Mucosa of gallbladder (tissue), 1 donor: Measurements from ENCODE around the gene SHROOM2. TPM values are rescaled to one million over a fixed set of nuclear protein-coding genes. Genes with fewer than 3 reads are reported as not detected.
"Not testable (repeated sequence)": the region's sequence is repeated elsewhere in the genome, so short reads cannot be mapped to it uniquely, and the experiment has no call there.

Source experiments
- DNase-seq: peaks from one replicate; pipeline ENCODE4 v3.0.0-alpha.2; 2020; ENCODE audit warnings: low spot score
- total RNA-seq: library from RNA; stranded (reverse); gene quantifications from one replicate; pipeline ENCODE4 v1.2.1, GENCODE V29; 2021
- donor health status: DM: no; HTN: no; CAD: no.

SHROOM2 gene
- total RNA-seq, 1 donor from 2014 or later: 13.1 TPM

- DNase-seq: no peak
These were observed 4.3 kb upstream of the SHROOM2 start for GRCh38 chrX:9781941-9782340.

DNA sequence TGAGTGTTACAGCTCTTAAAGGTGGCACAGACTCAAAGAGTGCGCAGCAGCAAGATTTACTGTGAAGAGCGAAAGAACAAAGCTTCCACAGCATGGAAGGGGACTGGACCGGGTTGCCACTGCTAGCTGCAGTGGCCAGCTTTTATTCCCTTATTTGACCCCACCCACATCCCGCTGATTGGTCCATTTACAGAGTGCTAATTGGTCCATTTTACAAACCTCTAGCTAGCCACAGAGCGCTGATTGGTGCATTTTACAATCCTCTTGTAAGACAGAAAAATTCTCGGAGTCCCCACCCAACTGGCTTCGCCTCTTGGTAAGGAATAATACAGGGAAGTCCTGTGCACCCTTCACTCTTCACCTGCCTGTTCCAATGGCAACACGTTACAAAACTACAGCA is 1.9 kb upstream of the SHROOM2 start:
- DNase-seq: no peak

DNA sequence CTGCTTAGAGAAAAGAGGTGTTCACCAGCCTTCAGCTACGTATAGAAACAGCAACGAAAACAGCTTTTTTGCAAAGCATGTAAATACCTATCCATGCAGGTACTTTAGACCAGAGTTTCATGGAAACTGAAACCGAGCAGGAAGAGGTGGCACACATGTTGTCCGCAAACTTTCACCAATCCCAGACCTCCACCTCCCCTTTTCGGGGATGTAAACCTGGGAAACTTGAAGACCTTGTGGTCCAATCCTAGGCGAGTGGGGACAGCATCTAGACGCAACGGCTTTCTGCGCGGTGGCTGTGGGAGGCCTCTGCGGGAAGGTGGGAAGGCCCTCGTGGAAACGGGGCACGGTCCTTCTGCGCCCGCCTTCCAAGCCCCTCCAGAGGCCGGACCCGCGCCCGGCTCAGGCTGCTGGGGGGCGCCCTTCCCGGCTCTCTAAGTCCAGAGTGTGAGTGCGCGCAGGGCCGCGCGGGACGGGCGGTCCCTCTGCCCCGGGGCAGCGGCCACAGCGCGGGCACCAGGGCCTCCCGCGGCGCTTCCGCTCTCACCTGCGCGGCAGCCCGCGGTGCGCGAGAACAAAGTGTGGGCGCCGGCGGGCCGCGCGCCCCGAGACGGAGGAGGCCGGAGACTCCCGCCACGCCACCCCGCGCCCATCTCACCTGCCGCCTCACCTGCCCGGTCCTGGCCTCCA is 830 bp upstream of the SHROOM2 start:
- no peak for DNase-seq

DNA sequence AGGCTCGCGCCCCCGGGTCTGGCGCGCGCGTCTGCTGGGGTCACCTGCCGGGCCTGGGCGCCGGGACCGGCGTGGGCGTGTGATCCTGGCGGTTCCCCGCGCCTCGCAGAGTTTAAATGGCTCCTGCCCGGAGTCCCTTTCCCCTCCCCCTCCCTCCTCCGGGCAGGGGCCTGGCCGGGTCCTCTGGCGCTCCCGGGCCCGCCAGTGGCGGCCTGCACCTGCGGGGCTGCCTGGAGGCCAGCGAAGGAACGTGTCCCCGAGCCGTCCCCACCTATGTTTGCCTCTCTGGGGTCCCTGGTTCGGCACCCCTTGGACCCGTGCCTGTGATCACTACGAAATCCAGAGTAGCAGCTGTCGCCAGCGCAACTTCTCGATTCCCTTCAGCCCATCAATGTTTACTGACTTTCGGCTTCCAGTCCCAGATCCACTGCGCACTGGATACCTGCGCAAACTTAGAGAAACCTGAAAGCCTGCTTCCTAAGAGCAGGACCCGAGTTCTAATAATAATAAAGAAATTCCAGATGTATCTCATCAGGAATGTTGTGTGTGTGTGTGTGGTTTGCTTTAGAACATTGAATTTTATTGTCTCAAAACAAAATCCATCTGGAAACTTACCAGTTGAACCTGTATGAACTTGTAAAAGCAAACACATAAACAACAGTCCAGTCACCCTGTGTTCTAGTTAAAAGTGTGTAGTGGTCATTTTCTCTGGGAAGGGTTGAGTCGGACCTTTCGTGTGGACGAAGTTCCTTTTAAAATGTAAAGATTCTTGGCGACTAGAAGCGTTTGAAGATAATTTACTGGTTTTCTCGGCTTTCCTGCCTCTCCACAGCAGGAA is 788 bp downstream of the SHROOM2 start:
- no peak for DNase-seq

DNA sequence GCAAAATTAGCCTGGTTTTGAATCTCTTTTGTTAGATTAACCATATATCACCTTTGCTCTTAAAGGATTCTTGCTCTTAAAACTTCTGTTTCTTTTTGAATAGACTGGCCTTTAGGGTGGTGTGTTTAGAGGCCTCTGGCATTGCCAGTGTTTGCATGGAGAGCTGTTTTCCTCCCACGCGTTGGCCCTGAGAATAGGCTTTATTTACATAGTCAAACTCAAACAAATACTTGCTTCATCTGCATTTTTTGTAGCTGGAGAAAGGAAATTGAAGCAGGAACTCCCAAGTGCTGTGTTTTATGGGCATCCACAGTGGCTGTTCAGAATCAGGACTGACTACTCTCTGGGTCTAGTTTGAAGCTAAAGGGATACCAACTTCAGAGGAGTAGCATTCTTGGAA is 2.7 kb downstream of the SHROOM2 start:
- DNase-seq: no peak

DNA sequence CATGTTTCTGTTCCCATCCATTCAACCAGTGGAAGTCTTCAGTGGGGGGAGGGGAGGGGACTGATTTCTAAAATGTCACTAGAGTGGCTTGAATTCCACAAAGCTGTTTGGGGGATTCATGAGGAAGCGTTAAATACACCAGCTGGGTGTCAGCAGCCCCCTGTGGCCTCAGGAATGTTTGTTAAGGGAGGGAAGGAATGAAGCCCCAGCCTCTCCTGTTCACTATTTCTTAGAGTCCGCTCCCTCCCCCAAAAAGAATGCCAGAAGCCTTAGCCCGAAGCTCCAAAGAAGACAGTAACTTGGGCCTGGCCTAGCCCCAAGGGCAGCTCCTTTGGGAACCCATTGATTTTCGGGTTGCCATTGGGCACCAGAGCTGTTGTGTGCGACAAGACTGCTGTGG is 3.3 kb downstream of the SHROOM2 start:
- no peak for DNase-seq

GRCh38 chrX:9790866-9791265 is 4.6 kb downstream of the SHROOM2 start:
- no peak for DNase-seq

DNA sequence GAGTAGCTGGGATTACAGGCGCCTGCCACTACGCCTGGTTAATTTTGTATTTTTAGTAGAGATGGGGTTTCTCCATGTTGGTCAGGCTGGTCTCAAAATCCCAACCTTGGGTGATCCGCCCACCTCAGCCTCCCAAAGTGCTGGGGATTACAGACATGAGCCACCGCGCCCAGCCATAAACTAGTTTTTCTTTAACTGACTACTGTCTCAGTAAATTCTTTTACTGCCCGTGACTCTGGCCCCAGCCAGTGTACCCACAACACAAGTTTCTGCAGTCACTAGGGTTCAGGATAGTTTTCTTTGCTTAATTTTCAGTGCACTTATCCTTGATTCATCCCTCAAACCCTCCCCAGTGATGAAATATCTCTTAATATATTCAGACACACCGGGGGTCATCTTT is 8.3 kb downstream of the SHROOM2 start:
- no peak for DNase-seq

DNA sequence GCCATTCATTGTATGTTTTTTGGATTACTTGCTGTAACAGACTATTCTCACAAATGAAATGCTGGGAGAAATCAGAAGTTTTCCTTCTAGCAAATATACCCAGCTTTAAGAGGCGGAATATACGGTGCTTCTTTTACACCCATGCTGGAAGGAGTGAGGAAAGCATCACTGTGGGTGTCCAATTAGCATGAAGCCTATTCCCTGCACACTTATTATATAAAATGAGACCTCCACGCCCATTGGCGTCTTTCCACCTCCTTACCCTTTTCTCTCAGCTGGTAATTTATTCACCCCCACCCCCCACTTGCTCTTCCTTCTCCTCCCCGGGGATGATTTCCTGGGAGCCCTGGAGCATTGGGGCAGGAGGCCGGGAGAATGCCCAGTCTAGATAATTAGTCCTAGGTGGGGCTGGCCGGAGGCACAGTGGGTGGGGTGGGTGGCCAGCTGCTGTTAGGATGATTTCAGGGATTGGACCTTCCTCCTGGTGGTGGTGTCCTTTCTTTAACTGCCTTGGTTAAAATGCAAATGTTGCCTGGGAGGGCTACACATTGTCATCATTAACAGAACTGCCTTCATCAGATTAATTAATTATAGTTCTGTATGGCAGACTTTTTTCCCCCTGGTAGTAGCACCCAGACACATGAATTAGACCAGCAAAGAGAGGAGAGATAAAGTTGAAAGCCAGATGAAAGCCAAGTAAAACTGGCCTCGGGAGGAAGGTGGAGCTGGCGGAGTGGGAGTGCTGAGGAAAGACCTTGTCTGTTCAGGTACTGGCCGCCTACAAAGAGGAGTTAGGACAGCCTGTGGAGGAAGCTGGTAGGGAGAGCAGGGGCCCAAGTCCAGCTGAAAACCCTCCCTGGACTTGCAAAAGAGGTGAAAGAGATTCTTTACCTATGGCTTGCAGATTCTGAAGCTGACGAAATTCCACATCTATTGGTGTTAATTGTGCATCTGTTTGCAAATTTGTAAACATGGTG is 11.4 kb downstream of the SHROOM2 start:
- DNase-seq: no peak

DNA sequence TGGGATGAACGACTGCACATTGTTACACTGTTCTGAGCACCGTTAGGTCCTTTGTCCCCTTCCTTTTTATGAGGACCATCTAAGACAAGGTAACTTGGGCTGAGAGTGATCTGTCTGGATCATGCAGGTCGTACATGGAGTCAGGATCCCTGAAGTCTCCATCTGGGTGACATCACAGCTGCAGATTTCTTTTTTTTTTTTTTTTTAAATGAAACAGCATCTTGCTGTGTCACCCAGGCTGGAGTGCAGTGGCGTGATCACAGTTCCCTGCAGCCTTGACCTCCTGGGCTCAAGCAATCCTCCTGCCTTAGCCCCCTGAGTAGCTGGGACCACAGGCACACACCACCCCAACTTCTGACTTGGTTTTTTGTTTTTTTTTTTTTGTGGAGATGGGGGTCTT is 16.5 kb downstream of the SHROOM2 start:
- no peak for DNase-seq

DNA sequence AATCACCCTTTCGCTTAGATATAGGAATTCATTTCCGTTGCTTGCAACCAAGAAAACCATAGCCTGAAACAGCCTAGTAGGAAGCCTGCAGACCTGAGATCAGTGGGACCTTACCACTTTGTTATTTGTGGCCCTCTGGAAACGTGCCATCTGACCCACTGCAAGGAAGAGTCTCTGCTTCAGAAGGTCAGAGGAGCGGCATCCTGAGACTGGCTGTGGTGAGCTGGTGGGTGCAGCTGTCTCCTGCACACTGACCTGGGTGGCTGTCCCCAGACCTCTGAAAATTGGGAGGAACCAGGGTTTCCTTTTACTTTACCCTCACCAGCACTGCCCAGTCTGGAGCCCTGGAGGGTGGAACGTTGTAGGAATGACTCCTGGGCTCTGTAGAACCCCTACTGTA is 18.2 kb downstream of the SHROOM2 start:
- DNase-seq: no peak

GRCh38 chrX:9805956-9806355 is 19.7 kb downstream of the SHROOM2 start:
- DNase-seq: no peak

DNA sequence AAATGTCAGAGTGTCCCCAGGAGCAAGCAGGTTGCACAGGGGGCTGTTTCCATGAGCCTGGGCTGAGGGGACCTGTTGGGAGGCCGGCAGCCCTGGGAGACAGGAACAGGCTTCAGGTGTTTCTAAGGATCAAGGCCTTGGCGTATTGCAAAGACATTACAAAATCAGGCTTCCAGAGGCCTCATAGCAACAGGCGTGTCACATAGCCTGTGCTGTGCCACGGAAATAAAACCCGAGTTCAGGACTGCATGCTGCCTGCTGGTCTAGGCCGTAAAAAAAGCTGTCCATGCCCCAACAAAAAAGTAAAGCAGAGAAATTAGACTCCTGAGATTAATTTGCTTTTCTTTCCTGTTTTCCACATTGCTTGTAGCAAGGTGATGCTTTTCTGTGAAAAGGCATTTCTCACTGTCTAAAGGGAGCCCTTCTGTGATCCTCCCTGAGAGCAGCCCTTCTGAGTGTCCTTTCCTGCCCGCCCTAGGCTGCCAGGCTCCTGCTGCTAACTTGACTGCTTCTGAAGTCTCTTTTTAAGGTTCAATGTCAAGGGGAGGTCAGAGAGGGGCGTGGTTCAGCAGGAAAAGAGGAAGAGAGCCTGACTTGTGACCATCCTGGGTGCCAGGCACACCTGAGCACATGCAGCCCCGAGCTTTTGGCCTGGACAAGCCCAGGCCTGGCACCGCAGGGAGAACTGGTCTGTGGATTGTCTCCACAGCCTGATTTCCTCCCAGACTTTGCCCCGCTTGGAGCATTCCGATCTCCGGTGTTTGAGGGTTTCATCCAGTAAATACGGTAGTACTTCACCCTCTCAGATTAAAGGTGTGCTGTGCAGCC is 21.3 kb downstream of the SHROOM2 start:
- DNase-seq: peak; percentile 53

- not testable (repeated sequence) for DNase-seq
These were observed 23.6 kb downstream of the SHROOM2 start for GRCh38 chrX:9809876-9810275.

GRCh38 chrX:9811086-9811485 is 24.9 kb downstream of the SHROOM2 start:
- DNase-seq: not testable (repeated sequence)

DNA sequence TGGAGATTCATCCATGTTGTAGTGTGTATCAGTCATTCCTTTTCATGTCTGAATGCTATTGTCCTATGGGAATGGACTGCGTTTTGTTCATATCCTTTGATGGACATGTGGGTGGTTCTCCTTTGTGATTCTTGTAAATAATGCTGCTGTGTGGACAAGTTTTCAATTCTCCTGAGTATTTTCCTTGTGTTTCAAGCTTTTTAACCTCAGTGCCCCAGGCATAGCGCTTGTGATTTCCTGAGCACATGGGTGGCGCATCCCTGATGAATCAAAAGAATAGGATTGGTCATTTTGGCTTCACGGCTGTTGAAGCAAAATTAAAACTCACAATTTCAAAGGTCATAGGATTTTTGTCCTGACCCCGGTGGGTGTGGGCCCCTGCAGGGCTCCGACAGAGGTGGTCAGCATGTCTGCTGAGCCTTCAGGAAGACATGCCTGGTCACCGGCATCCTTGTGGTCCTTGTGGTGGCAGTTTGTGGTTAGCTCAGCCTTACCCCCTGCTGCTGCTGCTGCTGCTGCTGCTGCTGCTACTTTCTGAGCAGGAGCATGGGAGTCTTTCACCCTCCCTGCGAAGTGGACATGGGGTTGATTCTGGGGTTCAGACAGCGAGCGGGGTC is 30.0 kb downstream of the SHROOM2 start:
- DNase-seq: no peak

DNA sequence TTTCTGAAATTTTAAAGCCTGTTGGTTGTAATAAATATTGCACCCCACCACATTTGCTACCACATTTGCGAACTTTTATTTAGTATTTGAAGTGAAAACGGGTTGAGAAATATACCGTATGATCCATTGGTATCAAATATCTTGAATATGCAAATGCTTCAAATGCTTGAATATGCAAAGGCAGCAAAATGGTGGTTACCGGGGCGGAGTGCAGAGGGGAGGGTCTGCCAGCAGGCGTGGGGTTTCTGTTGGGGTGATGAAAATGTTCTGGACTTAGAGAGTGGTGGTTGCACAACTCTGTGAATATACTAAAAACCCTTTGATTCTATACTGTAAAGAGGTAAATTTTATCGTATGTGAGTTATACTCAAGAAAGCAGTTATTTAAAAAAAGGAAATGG is 35.3 kb downstream of the SHROOM2 start:
- no peak for DNase-seq

DNA sequence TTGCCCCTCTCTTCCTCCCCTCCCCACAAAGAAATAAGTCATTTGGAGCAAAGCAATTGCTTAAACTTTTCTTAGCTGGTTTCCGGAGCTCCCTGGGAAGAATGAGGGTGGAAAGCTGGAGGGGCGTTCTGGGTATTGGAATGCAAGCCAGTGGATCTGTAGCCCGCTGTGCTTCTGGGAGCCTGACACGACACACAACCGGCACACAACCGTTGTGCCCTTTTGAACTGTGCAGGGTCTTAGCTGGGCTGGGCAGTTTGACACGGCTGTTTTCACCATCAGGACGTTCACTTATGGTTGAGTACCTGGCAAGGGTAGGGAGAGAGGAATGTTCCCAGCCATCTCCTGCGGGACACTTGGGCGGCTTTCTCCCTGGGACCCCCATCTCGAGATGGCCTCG is 38.3 kb downstream of the SHROOM2 start:
- no peak for DNase-seq

- DNase-seq: no peak
These were observed 39.0 kb downstream of the SHROOM2 start for GRCh38 chrX:9825129-9825790.

GRCh38 chrX:9825966-9826365 is 39.7 kb downstream of the SHROOM2 start:
- DNase-seq: no peak
